Stimulated activated naive CD8-positive, alpha-beta T cell treated with anti-CD3 and anti-CD28 coated beads, Interleukin-15, amount 100 ng/mL, for 72 hours (primary cell): ENCODE data around the gene TMEM176A.
A peak's percentile ranks its signal among the peaks of the same experiment; 100 is the strongest.

Source experiments
- ATAC-seq: fragments of 150-1000 bp; cut with Tn5 transposase; 2 replicates; pipeline ENCODE4 v1.10.0; 2021; ENCODE audit warnings: mild to moderate bottlenecking, moderate library complexity
- DNase-seq, 2 donors: peaks; one replicate each; pipeline ENCODE4 v3.0.0; 2021 to 2022
- H3K27ac Mint-ChIP-seq, 2 donors: one replicate each; pipeline ENCODE4 v1.8.0; 2022; ENCODE audit warnings: mild to moderate bottlenecking in 2 of 2, mixed read lengths in 2 of 2, moderate library complexity in 2 of 2
- H3K27me3 Mint-ChIP-seq: one replicate; pipeline ENCODE4 v1.8.0; 2022; ENCODE audit warnings: mixed read lengths
- H3K4me1 Mint-ChIP-seq: one replicate; pipeline ENCODE4 v1.8.0; 2022; ENCODE audit warnings: mild to moderate bottlenecking, mixed read lengths
- H3K4me3 Mint-ChIP-seq, 2 donors: one replicate each; pipeline ENCODE4 v1.8.0; 2022; ENCODE audit warnings: mild to moderate bottlenecking in 2 of 2, mixed read lengths in 2 of 2, moderate library complexity in 1 of 2
- H3K9me3 Mint-ChIP-seq, 2 donors: one replicate each; pipeline ENCODE4 v1.8.0; 2022; ENCODE audit warnings: mixed read lengths in 2 of 2

TMEM176A gene

GRCh38 chr7:150846291-150847115 is 45.9 kb downstream of the TMEM176A start:
- Mint-ChIP-seq H3K9me3 (no peaks in the 10 kb centered on the region), H3K4me3 (no peak overlapping the region), H3K4me1 (no peaks in the 10 kb centered on the region), H3K27me3 (peaks cover 23% of the 10 kb centered on the region), H3K27ac (no peak overlapping the region)
- ATAC-seq = no peak
- no peak for DNase-seq

GRCh38 chr7:150847536-150847935 is 47.0 kb downstream of the TMEM176A start:
- DNase-seq (no peak), ATAC-seq (no peak)
- Mint-ChIP-seq H3K27me3 (peaks cover 33% of the 10 kb centered on the region), H3K4me1 (peaks cover 4% of the 10 kb centered on the region), H3K27ac (no peak overlapping the region), H3K9me3 (no peaks in the 10 kb centered on the region), H3K4me3 (no peak overlapping the region)

- ATAC-seq = no peak
- no peak for DNase-seq
- Mint-ChIP-seq H3K4me1 (peaks cover 7% of the 10 kb centered on the region), H3K4me3 (no peak overlapping the region), H3K27ac (no peak overlapping the region), H3K9me3 (no peaks in the 10 kb centered on the region), H3K27me3 (peaks cover 39% of the 10 kb centered on the region)
Measured at GRCh38 chr7:150848111-150848510, 47.5 kb downstream of the TMEM176A start.

- no peak for DNase-seq
- Mint-ChIP-seq H3K27me3 (peaks cover 40% of the 10 kb centered on the region), H3K4me3 (no peak overlapping the region), H3K27ac (peak overlapping the region in 1 of 2 donors; percentile 49), H3K4me1 (peaks cover 7% of the 10 kb centered on the region), H3K9me3 (no peaks in the 10 kb centered on the region)
- ATAC-seq = no peak
Measured at GRCh38 chr7:150848561-150849115, 48.1 kb downstream of the TMEM176A start.

- peaks cover 7% of the 10 kb centered on the region for H3K4me1 Mint-ChIP-seq
- ATAC-seq (no peak), DNase-seq (no peak)
- H3K9me3 Mint-ChIP-seq = no peaks in the 10 kb centered on the region
- peak overlapping the region in 1 of 2 donors; percentile 49 for H3K27ac Mint-ChIP-seq
- H3K4me3 Mint-ChIP-seq = no peak overlapping the region
- H3K27me3 Mint-ChIP-seq = peaks cover 44% of the 10 kb centered on the region
Measured at GRCh38 chr7:150849204-150849775, 48.7 kb downstream of the TMEM176A start.

GRCh38 chr7:150850273-150850672 is 49.7 kb downstream of the TMEM176A start:
- H3K9me3 Mint-ChIP-seq = no peaks in the 10 kb centered on the region
- DNase-seq (no peak), ATAC-seq (no peak)
- peaks cover 48% of the 10 kb centered on the region for H3K27me3 Mint-ChIP-seq
- H3K4me3 Mint-ChIP-seq = no peak overlapping the region
- peaks cover 7% of the 10 kb centered on the region for H3K4me1 Mint-ChIP-seq
- H3K27ac Mint-ChIP-seq = no peak overlapping the region

- H3K9me3 Mint-ChIP-seq = no peaks in the 10 kb centered on the region
- ATAC-seq = no peak
- no peak overlapping the region for H3K27ac Mint-ChIP-seq
- no peak overlapping the region for H3K4me3 Mint-ChIP-seq
- peaks cover 40% of the 10 kb centered on the region for H3K27me3 Mint-ChIP-seq
- H3K4me1 Mint-ChIP-seq = peaks cover 7% of the 10 kb centered on the region
- no peak for DNase-seq
Measured at GRCh38 chr7:150851492-150852370, 51.2 kb downstream of the TMEM176A start.

- no peaks in the 10 kb centered on the region for H3K9me3 Mint-ChIP-seq
- peaks cover 7% of the 10 kb centered on the region for H3K4me1 Mint-ChIP-seq
- DNase-seq (no peak), ATAC-seq (no peak)
- peaks cover 40% of the 10 kb centered on the region for H3K27me3 Mint-ChIP-seq
- no peak within 1 kb of the TSS for H3K4me3 Mint-ChIP-seq
- H3K27ac Mint-ChIP-seq = no peak within 1 kb of the TSS
Measured at GRCh38 chr7:150852371-150852905, 51.9 kb downstream of the TMEM176A start, which contains the start of gene AOC1. Gene AOC1, plus strand, starts transcription at chr7:150852517. Its CDS starts 3,954 bp downstream, at chr7:150856471.

GRCh38 chr7:150854066-150855000 is 53.8 kb downstream of the TMEM176A start:
- ATAC-seq (no peak), DNase-seq (no peak)
- H3K4me1 Mint-ChIP-seq = peaks cover 7% of the 10 kb centered on the region
- H3K27me3 Mint-ChIP-seq = peaks cover 40% of the 10 kb centered on the region
- H3K27ac Mint-ChIP-seq = no peak overlapping the region
- no peak overlapping the region for H3K4me3 Mint-ChIP-seq
- no peaks in the 10 kb centered on the region for H3K9me3 Mint-ChIP-seq
